EL (cell line): Measurements from ENCODE around the gene PSMD11.

Source experiments
- DNase-seq: peaks from one replicate; pipeline ENCODE4 v3.0.0-alpha.2; 2016

Gene PSMD11

GRCh38 chr17:32470405-32471167 is 26.3 kb downstream of the PSMD11 start:
- no peak for DNase-seq

GRCh38 chr17:32471652-32472051 is 27.3 kb downstream of the PSMD11 start:
- no peak for DNase-seq

GRCh38 chr17:32475258-32475657 is 30.9 kb downstream of the PSMD11 start:
- no peak for DNase-seq

- no peak for DNase-seq
Observed at GRCh38 chr17:32477220-32477619, 32.9 kb downstream of the PSMD11 start.

- no peak for DNase-seq
Observed at GRCh38 chr17:32479074-32479617, 34.8 kb downstream of the PSMD11 start.

- no peak for DNase-seq
Observed at GRCh38 chr17:32481193-32481592, 36.9 kb downstream of the PSMD11 start.

GRCh38 chr17:32482568-32483320 is 38.4 kb downstream of the PSMD11 start:
- no peak for DNase-seq

GRCh38 chr17:32483451-32484019 is 39.2 kb downstream of the PSMD11 start:
- peak; percentile 70 for DNase-seq

GRCh38 chr17:32484041-32484461 is 39.7 kb downstream of the PSMD11 start:
- no peak for DNase-seq

GRCh38 chr17:32484628-32485027 is 40.3 kb downstream of the PSMD11 start:
- DNase-seq: no peak

GRCh38 chr17:32485261-32486110 is 41.2 kb downstream of the PSMD11 start:
- DNase-seq: no peak

- peak; percentile 80 for DNase-seq
Observed at GRCh38 chr17:32486111-32486700, 41.9 kb downstream of the PSMD11 start.

- peak; percentile 70 for DNase-seq
Observed at GRCh38 chr17:32486701-32487472, 42.6 kb downstream of the PSMD11 start, which contains the start of gene CDK5R1. CDK5R1 (plus strand) TSS chr17:32486993; CDS start chr17:32487621, 628 bp downstream.

- peak; percentile 35 for DNase-seq
Observed at GRCh38 chr17:32487473-32488176, 43.3 kb downstream of the PSMD11 start.

GRCh38 chr17:32488177-32488542 is 43.9 kb downstream of the PSMD11 start:
- DNase-seq: no peak

- DNase-seq: no peak
Observed at GRCh38 chr17:32488604-32489180, 44.4 kb downstream of the PSMD11 start.

GRCh38 chr17:32489320-32490100 is 45.2 kb downstream of the PSMD11 start:
- DNase-seq: no peak

GRCh38 chr17:32490101-32490482 is 45.8 kb downstream of the PSMD11 start:
- no peak for DNase-seq
